H1 (cell line): ENCODE results near the gene HSPA4. TPM values are rescaled to one million over a fixed set of nuclear protein-coding genes. Genes with fewer than 3 reads are reported as not detected.

Experiments used
- KDM1A ChIP-seq: fragments of 200-600, 300-600 bp; sonication (generic); IDR thresholded peaks from 2 replicates; pipeline ENCODE4 v1.7.1; 2016; ENCODE audit warnings: mild to moderate bottlenecking, low read length, borderline replicate concordance
- polyA plus RNA-seq, 7 experiments: library from polyadenylated mRNA; depleted of rRNA in 3 of 7; stranded (reverse) in 5 of 7; unstranded in 2 of 7; fragments of >200 nt in 5 of 7; fragments of 200-250 nt in 2 of 7; gene quantifications; 1 replicate in 5 of 7; 2 replicates in 1 of 7; 4 replicates in 1 of 7; pipeline versions ENCODE4 v1.2.1 to v1.2.3, GENCODE V29; 2011 to 2013; ENCODE audit warnings: missing spikeins in 2 of 7, mixed read lengths in 2 of 7
- total RNA-seq: library from RNA; stranded (reverse); fragmentation: NEBNext Ultra II Directional; extraction: Animal tissue kit (Norgen Biotek cat#: 25700); gene quantifications from 2 replicates; pipeline ENCODE4 v1.2.1, GENCODE V29; 2021

Gene HSPA4
- total and polyA plus RNA-seq, 2 of the 8 experiments (the other 6 are each of a cell fraction or from before 2014, with no cell fraction given), result 28.9 to 445 TPM

- no peak for TF ChIP-seq KDM1A
Observed at GRCh38 chr5:133119233-133119711, 67.5 kb downstream of the HSPA4 start (continued).
